IMR-90 (cell line): ENCODE data around the gene MGAT5. TPM values are rescaled to one million over a fixed set of nuclear protein-coding genes. Genes with fewer than 3 reads are reported as not detected.
A peak's percentile ranks its signal among the peaks of the same experiment; 100 is the strongest.

Experiments
- ATAC-seq: fragments of 200-7000 bp; cut with Tn5 transposase; 2 replicates; pipeline ENCODE4 v1.9.1; 2020; ENCODE audit warnings: low read depth, mild to moderate bottlenecking, moderate library complexity
- BruUV-seq: library from RNA; stranded (reverse); fragments of 400-500 nt; replicated peaks from 2 replicates; lab custom pipeline; 2021; lab: Mats Ljungman, UMichigan
- CTCF ChIA-PET: fragments of 300-600 bp; formaldehyde crosslinking; extraction: SDS; loops from one replicate; lab custom pipeline; 2021; ENCODE audit warnings: antibody characterized with exemption; lab: Yijun Ruan, JAX
- POLR2A ChIA-PET: fragments of 300-600 bp; sonication (Branson Sonifier 250); formaldehyde crosslinking; loops from one replicate; lab custom pipeline; 2022; ENCODE audit warnings: antibody characterized with exemption; ENCODE audit not compliant: unreplicated experiment; lab: Charles Lee
- DNase-seq: peaks from one replicate; pipeline ENCODE4 v3.0.0; 2013
- H2AFZ ChIP-seq: replicated peaks from 2 replicates; pipeline ENCODE3; 2013; ENCODE audit warnings: low read length, mild to moderate bottlenecking; ENCODE audit not compliant: poor library complexity
- H2AK5ac ChIP-seq: 2 replicates; pipeline ENCODE4 v1.6.1; 2013; ENCODE audit warnings: low read depth, low read length, inconsistent platforms
- H2AK9ac ChIP-seq: replicated peaks from 2 replicates; pipeline ENCODE3; 2013; ENCODE audit warnings: mild to moderate bottlenecking, low read depth, low read length, moderate library complexity; ENCODE audit not compliant: poor library complexity
- H2BK120ac ChIP-seq: 2 replicates; pipeline ENCODE4 v1.6.1; 2013; ENCODE audit warnings: low read depth, low read length, inconsistent platforms
- H2BK15ac ChIP-seq: 3 replicates; pipeline ENCODE4 v1.6.1; 2013; ENCODE audit warnings: low read depth, low read length, inconsistent platforms
- H2BK20ac ChIP-seq: 2 replicates; pipeline ENCODE4 v1.6.1; 2013; ENCODE audit warnings: low read depth, mild to moderate bottlenecking, inconsistent platforms, low read length, moderate library complexity
- H2BK5ac ChIP-seq: 2 replicates; pipeline ENCODE4 v1.6.1; 2013; ENCODE audit warnings: mild to moderate bottlenecking, low read depth, low read length, inconsistent platforms; ENCODE audit not compliant: poor library complexity, severe bottlenecking
- H3K14ac ChIP-seq: replicated peaks from 2 replicates; pipeline ENCODE4 v1.6.1; 2013; ENCODE audit warnings: low read depth, low read length, inconsistent platforms
- H3K18ac ChIP-seq: 2 replicates; pipeline ENCODE4 v1.6.1; 2013; ENCODE audit warnings: low read depth, low read length, control low read depth
- H3K23ac ChIP-seq: 2 replicates; pipeline ENCODE4 v1.6.1; 2013; ENCODE audit warnings: low read depth, low read length, inconsistent platforms
- H3K27ac ChIP-seq: 2 replicates; pipeline ENCODE4 v1.5.1; 2013; ENCODE audit warnings: mild to moderate bottlenecking, control low read depth, low read length; ENCODE audit not compliant: insufficient read depth
- H3K27me3 ChIP-seq: 2 replicates; pipeline ENCODE4 v1.6.1; 2013; ENCODE audit warnings: low read length; ENCODE audit not compliant: control insufficient read depth, insufficient read depth
- H3K36me3 ChIP-seq: 2 replicates; pipeline ENCODE4 v1.6.1; 2013; ENCODE audit warnings: low read length, mixed read lengths; ENCODE audit not compliant: control insufficient read depth, insufficient read depth
- H3K4ac ChIP-seq: 2 replicates; pipeline ENCODE4 v1.6.1; 2013; ENCODE audit warnings: low read depth, low read length, inconsistent platforms
- H3K4me1 ChIP-seq: 2 replicates; pipeline ENCODE4 v1.6.1; 2013; ENCODE audit warnings: low read length, mixed read lengths; ENCODE audit not compliant: control insufficient read depth, insufficient read depth
- H3K4me2 ChIP-seq: 2 replicates; pipeline ENCODE4 v1.6.1; 2013; ENCODE audit warnings: low read depth, mild to moderate bottlenecking, control low read depth, low read length, moderate library complexity
- H3K4me3 ChIP-seq: 2 replicates; pipeline ENCODE4 v1.5.1; 2013; ENCODE audit warnings: low read depth, mild to moderate bottlenecking, control low read depth, low read length, moderate library complexity; ENCODE audit not compliant: insufficient read depth
- H3K56ac ChIP-seq: 2 replicates; pipeline ENCODE4 v1.6.1; 2013; ENCODE audit warnings: low read length, inconsistent platforms; ENCODE audit not compliant: insufficient read depth; ENCODE audit errors: extremely low read depth
- H3K79me1 ChIP-seq, 2 experiments: 2 replicates each; pipeline ENCODE4 v1.6.1; 2013; ENCODE audit warnings: low read length in 2 of 2, inconsistent platforms in 1 of 2, low read depth in 1 of 2
- H3K9ac ChIP-seq: 2 replicates; pipeline ENCODE4 v1.6.1; 2013; ENCODE audit warnings: low read depth, low read length, control low read depth
- H3K9me1 ChIP-seq: 2 replicates; pipeline ENCODE4 v1.6.1; 2013; ENCODE audit warnings: low read length, inconsistent platforms; ENCODE audit not compliant: insufficient read depth
- H3K9me3 ChIP-seq: 2 replicates; pipeline ENCODE4 v1.6.1; 2013; ENCODE audit warnings: low read length; ENCODE audit not compliant: control insufficient read depth, insufficient read depth
- H4K20me1 ChIP-seq: 2 replicates; pipeline ENCODE4 v1.6.1; 2013; ENCODE audit warnings: low read length, inconsistent platforms; ENCODE audit not compliant: insufficient read depth
- H4K5ac ChIP-seq: 2 replicates; pipeline ENCODE4 v1.6.1; 2013; ENCODE audit warnings: mild to moderate bottlenecking, low read depth, low read length, control low read depth
- H4K8ac ChIP-seq, 2 experiments: 2 replicates each; pipeline ENCODE4 v1.6.1; 2013; ENCODE audit warnings: low read depth in 2 of 2, low read length in 2 of 2, control low read depth in 1 of 2, inconsistent platforms in 1 of 2
- H4K91ac ChIP-seq: 2 replicates; pipeline ENCODE4 v1.6.1; 2013; ENCODE audit warnings: low read depth, low read length, inconsistent platforms; ENCODE audit not compliant: insufficient read depth
- ELK1 ChIP-seq: fragments of 150-350 bp; IDR thresholded peaks from 2 replicates; pipeline ENCODE4 v1.6.1; 2016; ENCODE audit warnings: low read depth, mild to moderate bottlenecking, low read length, moderate library complexity, borderline replicate concordance
- MAFK ChIP-seq: IDR thresholded peaks from 2 replicates; pipeline ENCODE4 v1.6.1; 2012; ENCODE audit warnings: low read depth, low read length, improper control_type of control experiment
- MXI1 ChIP-seq: IDR thresholded peaks from 2 replicates; pipeline ENCODE4 v1.6.1; 2012; ENCODE audit warnings: low read depth, mild to moderate bottlenecking, low read length, moderate library complexity, borderline replicate concordance
- RAD21 ChIP-seq: IDR thresholded peaks from 2 replicates; pipeline ENCODE4 v1.6.1; 2012; ENCODE audit warnings: low read length, improper control_type of control experiment
- RCOR1 ChIP-seq: IDR thresholded peaks from 2 replicates; pipeline ENCODE4 v1.6.1; 2012; ENCODE audit warnings: mild to moderate bottlenecking, low read length, improper control_type of control experiment; ENCODE audit not compliant: insufficient replicate concordance
- SMC3 ChIP-seq: fragments of 150-350 bp; IDR thresholded peaks from 2 replicates; pipeline ENCODE4 v1.6.1; 2016; ENCODE audit warnings: low read depth, mild to moderate bottlenecking, antibody characterized with exemption, low read length, moderate library complexity
- WGBS, 2 experiments: methylation state at CpG; one replicate each; pipeline versions ENCODE4 v1.1.5 to v1.1.7; 2013; ENCODE audit warnings: missing lambda C conversion rate in 2 of 2; ENCODE audit not compliant: insufficient read length in 1 of 2; ENCODE audit errors: extremely low coverage in 2 of 2; 5-methylcytosine and 5-hydroxymethylcytosine counted together
- dilution Hi-C: fragments of 300-500 bp; cut with HindIII; formaldehyde crosslinking; loops from one replicate; pipeline ENCODE4 v1.14.3; 2018; ENCODE audit warnings: low sequenced_read_pairs; ENCODE audit not compliant: unreplicated experiment
- in situ Hi-C: fragments of 300-500 bp; cut with MboI; formaldehyde crosslinking; loops from 3 replicates; pipeline ENCODE4 v1.14.3; 2019; ENCODE audit warnings: low sequenced_read_pairs, inconsistent platforms, mixed read lengths
- intact Hi-C: fragments of 100-400 bp; cut with micrococcal nuclease; formaldehyde crosslinking; loops from 2 replicates; pipeline ENCODE4 v1.10.0; 2022
- polyA plus RNA-seq, 3 experiments: library from polyadenylated mRNA; depleted of rRNA; stranded (reverse); fragments of >200 nt; gene quantifications; 2 replicates each; pipeline ENCODE4 v1.2.3, GENCODE V29; 2012; ENCODE audit warnings: low replicate concordance in 1 of 3
- total RNA-seq: library from RNA; depleted of rRNA; stranded (reverse); fragments of >200 nt; gene quantifications from 2 replicates; pipeline ENCODE4 v1.2.3, GENCODE V29; 2012
- TF ChIP-seq, protein P1 (sequence below): conservative IDR thresholded peaks from 2 replicates; pipeline ENCODE4 v1.5.1; 2012; ENCODE audit warnings: mild to moderate bottlenecking, low read depth, low read length, improper control_type of control experiment

MGAT5 gene
- total and polyA plus RNA-seq, 2 of the 4 experiments (the other 2 are of a cell fraction) = 22.9 to 59.9 TPM

DNA sequence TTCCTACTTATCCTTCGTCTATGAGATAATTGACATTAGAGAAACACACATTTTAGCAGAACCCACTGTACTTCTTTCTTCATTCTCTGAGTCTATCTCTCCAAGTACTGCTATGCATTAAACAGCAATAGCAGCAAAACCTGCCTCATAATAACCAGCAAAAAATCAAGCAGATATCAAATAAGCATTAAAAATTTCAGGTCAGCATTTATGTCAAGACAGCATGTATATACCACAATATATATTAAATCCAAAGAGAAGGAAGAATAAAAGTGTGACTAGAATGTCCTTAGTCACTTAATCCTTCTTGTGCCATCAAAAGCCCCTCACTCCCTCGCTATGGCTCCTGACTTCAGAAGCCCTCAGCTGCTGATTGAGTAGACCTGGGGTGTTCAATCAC is 131.3 kb downstream of the MGAT5 start:
- Histone ChIP-seq H3K14ac (no peak overlapping the region), H3K9ac (no peak overlapping the region), H3K56ac (no peak overlapping the region), H3K4me1 (no peaks in the 10 kb centered on the region), H3K4me2 (no peak overlapping the region), H2BK5ac (no peak overlapping the region), H3K27ac (no peak overlapping the region), H3K23ac (no peak overlapping the region), H3K4ac (no peak overlapping the region), H2AK5ac (no peak overlapping the region), H3K4me3 (no peak overlapping the region), H2AK9ac (no peak overlapping the region), H2BK15ac (no peak overlapping the region), H3K9me3 (no peaks in the 10 kb centered on the region), H2AFZ (no peak overlapping the region), H3K36me3 (peaks cover 3% of the 10 kb centered on the region), H4K91ac (no peak overlapping the region), H4K5ac (no peak overlapping the region), H4K8ac (no peak overlapping the region), H3K18ac (no peak overlapping the region), H2BK120ac (no peak overlapping the region), H4K20me1 (no peaks in the 10 kb centered on the region), H3K27me3 (no peaks in the 10 kb centered on the region), H2BK20ac (no peak overlapping the region), H3K79me1 (peaks cover 4 to 8% of the 10 kb centered on the region in 2 experiments; a peak in 2 of 4 replicates), H3K9me1 (no peaks in the 10 kb centered on the region; the same call in 1 of the 2 replicates)
- no TSS peak for BruUV-seq
- intact Hi-C loops = no loop called here
- in situ Hi-C loops = no loop called here
- WGBS, 2 experiments = no CpG with 5 or more reads among the region's 2 CpGs
- ChIA-PET POLR2A (no interaction called here), CTCF (no interaction called here)
- dilution Hi-C loops = no loop called here
- DNase-seq = no peak
- ATAC-seq = no peak
- TF ChIP-seq RCOR1 (no peak), RAD21 (no peak), SMC3 (no peak), MAFK (peak; percentile 42; the same call in 1 of the 2 replicates), MXI1 (no peak), ELK1 (no peak)
- TF ChIP-seq, protein P1, sequence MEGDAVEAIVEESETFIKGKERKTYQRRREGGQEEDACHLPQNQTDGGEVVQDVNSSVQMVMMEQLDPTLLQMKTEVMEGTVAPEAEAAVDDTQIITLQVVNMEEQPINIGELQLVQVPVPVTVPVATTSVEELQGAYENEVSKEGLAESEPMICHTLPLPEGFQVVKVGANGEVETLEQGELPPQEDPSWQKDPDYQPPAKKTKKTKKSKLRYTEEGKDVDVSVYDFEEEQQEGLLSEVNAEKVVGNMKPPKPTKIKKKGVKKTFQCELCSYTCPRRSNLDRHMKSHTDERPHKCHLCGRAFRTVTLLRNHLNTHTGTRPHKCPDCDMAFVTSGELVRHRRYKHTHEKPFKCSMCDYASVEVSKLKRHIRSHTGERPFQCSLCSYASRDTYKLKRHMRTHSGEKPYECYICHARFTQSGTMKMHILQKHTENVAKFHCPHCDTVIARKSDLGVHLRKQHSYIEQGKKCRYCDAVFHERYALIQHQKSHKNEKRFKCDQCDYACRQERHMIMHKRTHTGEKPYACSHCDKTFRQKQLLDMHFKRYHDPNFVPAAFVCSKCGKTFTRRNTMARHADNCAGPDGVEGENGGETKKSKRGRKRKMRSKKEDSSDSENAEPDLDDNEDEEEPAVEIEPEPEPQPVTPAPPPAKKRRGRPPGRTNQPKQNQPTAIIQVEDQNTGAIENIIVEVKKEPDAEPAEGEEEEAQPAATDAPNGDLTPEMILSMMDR = no peak
